C1 segment of cervical spinal cord (tissue), 14 donors: ENCODE results near the gene UBTD2.
"Not testable (repeated sequence)": the region's sequence is repeated elsewhere in the genome, so short reads cannot be mapped to it uniquely, and the experiment has no call there.

Source experiments
- DNase-seq, 14 donors: peaks; one replicate each; lab custom pipeline; 2025; lab: John Stamatoyannopoulos, UW

The UBTD2 gene, protein sequence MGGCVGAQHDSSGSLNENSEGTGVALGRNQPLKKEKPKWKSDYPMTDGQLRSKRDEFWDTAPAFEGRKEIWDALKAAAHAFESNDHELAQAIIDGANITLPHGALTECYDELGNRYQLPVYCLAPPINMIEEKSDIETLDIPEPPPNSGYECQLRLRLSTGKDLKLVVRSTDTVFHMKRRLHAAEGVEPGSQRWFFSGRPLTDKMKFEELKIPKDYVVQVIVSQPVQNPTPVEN

GRCh38 chr5:172283020-172283861 is at the start of gene UBTD2:
Gene UBTD2 (minus strand): TSS chr5:172283764. CDS start chr5:172283665, 99 bp downstream.
- peak in 11 of 14 donors; percentile 12 to 87 (median 51) for DNase-seq

GRCh38 chr5:172326901-172327300 is 43.3 kb upstream of the UBTD2 start:
- DNase-seq = not testable (repeated sequence)

- DNase-seq = no peak
Measured at GRCh38 chr5:172325452-172325851, 41.9 kb upstream of the UBTD2 start.

DNA sequence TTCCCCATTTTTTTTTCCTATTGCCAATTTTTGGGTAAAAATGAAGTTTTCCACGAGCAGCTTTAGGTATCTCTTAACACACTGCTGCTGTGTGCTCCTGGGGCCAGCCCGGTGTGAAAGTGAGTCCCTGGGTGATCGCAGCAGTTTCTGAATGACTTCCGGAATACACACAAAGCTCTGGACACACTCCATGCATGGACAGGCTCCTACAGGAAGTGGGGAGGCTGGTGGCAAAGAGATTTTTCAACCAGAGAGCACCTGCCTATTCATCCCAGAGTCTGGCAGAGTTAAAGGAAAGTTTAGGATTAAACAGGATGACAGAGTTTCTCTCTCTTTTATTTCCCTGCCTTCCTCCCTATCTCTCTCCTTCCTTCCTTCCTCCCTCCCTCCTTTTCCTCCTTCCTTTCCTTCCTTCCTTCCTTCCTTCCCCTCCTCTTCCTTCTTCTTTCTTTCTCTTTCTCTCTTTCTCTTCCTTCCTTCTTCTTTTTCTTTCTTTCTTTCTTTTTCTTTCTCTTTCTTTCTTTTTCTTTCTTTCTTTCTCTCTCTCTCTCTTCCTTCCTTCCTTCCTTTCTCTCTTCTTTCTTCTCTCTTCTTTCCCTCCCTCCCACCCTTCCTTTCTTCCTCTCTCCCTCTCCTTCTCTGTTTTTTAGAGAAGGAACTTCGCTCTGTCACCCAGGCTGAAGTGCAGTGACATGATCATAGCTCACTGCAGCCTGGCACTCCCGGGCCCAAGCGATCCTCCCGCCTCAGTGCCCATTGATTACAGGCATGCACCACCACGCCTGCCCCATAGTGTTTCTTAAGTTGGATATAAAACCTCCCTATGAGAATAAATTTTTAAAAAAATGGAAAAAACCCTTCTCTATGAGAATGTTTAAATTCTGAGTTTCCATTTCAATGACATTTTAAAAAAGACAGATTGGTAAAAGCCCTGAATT is 38.7 kb upstream of the UBTD2 start:
- no peak for DNase-seq

DNA sequence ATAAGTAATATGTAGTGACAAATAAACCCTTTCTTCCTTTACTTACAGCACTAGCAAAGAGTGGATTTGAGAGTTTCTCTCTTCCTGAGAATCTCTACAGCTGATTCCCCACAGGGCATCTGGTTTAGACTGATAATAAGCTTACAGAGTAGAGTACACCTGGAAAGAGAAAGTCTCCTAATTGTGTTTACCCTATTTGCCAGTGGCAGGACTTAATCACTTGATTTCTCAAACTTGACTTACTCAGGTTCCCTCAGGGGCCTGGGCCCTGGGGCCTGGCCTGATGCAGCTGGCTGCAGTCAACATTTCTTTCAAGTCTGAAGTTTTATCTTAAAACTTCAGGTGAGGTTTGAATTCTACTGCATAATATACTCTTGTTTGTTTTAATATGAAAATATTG is 38.0 kb upstream of the UBTD2 start:
- no peak for DNase-seq

DNA sequence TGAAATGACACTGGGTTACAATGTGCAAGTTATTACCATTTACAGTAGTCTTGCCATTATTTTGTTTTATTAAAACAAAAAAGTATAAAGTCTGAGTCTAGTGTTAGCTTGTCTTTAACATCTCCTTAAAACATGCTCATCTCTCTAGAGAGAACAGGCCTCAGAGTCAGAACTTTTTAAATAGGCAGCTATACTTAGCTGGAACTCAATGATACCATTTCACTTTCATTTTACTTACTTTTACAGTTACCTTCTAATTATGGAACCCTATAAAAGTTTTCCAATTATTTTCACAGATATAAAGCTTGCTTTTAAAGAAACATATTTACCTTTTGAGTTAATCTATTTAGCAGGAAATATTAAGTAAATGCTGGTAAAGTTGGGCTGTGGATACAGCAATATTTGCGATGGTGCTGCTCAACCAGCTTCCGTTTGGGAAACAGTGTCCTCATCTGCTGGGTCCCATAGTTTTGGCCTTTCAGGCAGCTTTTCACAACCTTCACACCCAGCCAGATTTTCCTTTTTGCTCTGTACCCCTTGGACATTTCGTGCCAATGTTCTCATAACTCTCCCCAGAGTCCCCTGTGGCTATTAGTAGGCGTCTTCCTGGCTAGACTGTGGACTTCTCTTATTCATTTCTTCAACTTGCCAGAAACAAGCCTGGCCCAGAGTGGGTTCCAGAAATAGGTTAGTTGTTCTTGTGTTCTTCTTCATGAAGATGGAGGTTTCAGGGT is 36.3 kb upstream of the UBTD2 start:
- DNase-seq = no peak

DNA sequence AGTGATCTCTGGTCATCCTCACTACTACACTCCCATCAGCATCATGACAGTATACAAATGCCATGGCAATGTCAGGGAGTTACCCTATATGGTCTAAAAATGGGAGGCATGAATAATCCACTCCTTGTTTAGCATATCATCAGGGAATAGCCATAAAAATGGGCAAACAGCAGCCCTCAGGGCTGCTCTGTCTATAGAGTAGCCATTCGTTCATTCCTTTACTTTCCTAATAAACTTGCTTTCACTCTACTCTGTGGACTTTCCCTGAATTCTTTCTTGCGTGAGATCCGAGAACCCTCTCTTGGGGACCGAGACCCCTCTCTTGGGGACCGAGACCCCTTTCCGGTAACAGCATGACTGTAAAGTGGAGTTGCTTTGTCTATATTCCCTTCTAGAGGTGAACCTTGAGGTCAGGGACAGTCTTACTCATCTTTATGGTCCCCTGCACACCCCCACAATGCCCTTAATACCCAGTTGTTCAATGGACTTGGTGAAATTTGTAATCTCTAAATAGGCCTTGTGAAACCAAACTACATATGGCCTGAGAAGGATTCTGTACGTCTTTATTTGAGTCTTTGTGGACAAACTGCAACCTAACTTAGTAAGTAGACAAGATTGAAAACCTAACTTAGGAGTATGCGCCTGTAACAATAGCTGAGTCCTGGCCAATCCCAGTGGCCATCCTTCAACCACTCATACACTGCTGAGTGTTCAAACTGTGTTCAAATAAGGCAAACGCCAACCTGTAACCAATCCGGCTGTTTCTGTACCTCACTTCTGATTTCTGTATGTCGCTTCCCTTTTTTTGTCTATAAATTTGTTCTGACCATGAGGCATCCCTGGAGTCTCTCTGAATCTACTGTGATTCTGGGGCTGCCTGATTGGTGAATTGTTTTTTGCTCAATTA is 32.3 kb upstream of the UBTD2 start:
- no peak for DNase-seq

- DNase-seq = no peak
Measured at GRCh38 chr5:172313915-172314314, 30.4 kb upstream of the UBTD2 start.

- DNase-seq = no peak
Measured at GRCh38 chr5:172312286-172312685, 28.7 kb upstream of the UBTD2 start.

DNA sequence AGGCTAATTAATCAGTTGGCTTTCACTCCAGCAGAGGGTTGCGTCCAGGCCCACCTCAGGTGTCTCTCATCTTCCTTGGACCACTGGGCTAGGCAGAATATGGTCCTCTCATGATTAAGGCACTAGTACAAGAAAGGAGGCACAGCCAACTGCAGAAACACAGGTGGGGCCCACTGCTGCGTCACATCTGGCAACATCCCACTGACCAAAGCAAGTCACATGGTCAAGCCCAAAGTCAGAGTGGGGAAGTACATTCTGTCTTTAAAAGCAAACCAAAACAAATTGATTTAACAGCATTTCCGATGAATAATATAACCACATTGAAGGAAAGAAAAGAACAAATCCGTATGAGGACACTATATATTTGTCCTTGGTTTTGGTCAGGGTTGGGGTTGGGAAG is 28.0 kb upstream of the UBTD2 start:
- no peak for DNase-seq

- no peak for DNase-seq
Measured at GRCh38 chr5:172311026-172311425, 27.5 kb upstream of the UBTD2 start.

DNA sequence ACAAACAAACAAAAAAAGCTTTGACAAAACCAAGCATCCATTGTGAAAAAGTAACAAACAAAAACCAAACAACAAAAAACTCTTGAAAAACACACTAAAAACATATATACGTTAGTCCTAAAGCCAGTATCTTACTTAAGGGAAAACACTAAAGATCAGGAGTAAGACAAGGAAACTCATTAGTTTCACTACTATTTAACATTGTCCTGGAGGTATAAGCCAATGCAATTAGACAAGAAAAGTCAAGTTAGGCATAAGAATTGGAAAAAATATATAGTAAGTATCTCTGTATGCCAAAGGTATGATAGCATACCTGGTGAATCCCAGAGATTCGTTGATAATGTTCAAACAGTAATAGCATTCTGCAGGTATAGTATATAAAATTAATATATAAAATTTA is 21.8 kb upstream of the UBTD2 start:
- no peak for DNase-seq

DNA sequence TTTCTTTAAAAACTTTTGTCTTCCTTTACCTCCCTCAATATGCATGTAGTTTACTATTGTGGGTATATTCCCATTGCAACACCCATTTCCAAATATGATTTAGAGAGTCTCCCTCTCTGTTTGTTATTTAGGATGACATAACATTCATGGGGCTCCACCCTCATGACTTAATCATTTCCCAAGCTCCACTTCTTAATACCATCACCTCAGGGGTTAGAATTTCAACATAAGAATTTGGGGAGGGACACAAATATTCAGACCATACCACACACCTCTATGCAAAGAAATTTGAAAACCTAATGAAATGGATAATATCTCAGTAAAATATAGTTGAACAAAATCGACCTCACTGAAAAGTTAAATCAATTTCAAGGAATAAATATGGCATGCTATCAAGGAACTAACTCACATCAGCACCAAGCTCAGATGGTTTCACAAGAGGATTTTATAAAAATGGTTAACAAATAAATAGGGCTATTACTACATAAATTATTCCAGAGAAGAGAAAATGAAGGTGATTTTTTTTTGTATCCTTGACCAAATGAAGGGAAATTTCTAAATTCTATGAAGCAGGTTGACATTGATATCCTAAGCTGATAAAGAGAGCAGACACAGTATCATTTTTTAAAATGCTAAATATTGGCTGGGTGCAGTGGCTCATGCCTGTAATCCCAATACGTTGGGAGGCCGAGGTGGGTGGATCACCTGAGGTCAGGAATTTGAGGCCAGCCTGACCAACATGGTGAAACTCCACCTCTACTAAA is 20.2 kb upstream of the UBTD2 start:
- no peak for DNase-seq

DNA sequence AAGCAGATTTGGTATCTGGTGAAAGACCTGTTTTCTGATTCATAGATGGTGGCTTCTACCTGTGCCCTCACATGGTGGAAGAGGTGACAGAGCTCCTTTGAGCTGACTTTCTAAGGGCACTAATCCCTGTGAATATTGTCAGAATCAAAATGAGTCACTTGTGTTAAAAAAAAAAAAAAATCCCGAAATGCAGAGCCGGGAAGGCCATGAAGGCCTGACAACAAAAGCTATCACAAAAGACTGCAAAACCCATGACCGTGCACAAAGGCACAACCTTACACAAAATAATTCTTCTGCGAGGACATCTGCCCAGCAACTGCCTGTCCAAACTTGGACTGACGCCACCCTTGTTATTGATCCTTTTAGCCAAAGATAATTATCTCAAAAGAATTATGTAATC is 19.6 kb upstream of the UBTD2 start:
- no peak for DNase-seq

GRCh38 chr5:172302047-172302710 is 18.6 kb upstream of the UBTD2 start:
- no peak for DNase-seq

- DNase-seq = no peak
Measured at GRCh38 chr5:172299916-172300439, 16.4 kb upstream of the UBTD2 start.

GRCh38 chr5:172294831-172295230 is 11.3 kb upstream of the UBTD2 start:
- DNase-seq = no peak

DNA sequence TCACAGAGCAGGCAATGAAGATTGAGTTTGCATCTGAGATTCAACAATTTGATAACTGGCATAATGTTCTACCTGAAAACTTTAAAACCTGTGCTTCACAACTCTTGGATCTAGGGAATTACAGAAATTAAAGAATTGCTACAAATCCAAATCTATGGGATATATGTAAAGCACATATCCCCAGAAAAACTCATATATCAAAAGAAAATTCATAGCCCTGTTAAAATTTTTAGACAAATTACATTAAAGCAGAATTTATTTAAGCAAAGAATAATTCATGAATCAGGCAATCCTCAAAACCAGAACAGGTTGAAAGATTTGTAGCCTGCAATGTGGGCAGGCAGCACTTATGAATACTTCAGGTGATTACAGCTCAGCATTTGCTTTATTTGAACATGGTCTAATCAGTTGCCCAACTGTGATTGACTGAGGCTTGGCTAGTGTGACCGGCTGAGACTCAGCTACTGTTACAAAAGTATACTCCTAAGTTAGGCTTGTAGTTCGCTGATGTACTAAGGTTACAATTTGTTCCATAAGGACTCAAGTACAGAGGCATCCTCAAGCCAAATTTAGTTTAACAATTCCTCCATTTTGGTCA is 10.3 kb upstream of the UBTD2 start:
- no peak for DNase-seq
